Measurements from ENCODE around the gene ZC3H18.

DNA sequence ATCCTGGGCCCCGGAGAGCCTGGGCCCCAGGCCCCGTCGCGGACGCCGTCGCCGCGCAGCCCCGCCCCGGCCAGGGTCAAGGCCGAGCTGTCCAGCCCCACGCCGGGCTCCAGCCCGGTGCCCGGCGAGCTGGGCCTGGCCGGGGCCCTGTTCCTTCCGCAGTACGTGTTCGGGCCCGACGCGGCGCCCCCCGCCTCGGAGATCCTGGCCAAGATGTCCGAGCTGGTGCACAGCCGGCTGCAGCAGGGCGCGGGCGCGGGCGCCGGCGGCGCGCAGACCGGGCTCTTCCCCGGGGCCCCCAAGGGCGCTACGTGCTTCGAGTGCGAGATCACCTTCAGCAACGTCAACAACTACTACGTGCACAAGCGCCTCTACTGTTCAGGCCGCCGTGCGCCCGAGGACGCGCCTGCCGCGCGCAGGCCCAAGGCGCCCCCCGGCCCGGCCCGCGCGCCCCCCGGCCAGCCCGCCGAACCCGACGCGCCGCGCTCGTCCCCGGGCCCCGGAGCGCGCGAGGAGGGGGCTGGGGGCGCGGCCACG lies 36.8 kb upstream of the ZC3H18 start:
- TF ChIP-seq EZH2 (IDR thresholded peaks at IDR 0.05; ENCODE audit: borderline replicate concordance), result no peak
- TF ChIP-seq, protein P1, sequence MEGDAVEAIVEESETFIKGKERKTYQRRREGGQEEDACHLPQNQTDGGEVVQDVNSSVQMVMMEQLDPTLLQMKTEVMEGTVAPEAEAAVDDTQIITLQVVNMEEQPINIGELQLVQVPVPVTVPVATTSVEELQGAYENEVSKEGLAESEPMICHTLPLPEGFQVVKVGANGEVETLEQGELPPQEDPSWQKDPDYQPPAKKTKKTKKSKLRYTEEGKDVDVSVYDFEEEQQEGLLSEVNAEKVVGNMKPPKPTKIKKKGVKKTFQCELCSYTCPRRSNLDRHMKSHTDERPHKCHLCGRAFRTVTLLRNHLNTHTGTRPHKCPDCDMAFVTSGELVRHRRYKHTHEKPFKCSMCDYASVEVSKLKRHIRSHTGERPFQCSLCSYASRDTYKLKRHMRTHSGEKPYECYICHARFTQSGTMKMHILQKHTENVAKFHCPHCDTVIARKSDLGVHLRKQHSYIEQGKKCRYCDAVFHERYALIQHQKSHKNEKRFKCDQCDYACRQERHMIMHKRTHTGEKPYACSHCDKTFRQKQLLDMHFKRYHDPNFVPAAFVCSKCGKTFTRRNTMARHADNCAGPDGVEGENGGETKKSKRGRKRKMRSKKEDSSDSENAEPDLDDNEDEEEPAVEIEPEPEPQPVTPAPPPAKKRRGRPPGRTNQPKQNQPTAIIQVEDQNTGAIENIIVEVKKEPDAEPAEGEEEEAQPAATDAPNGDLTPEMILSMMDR (IDR thresholded peaks at IDR 0.05; ENCODE audit: poor library complexity), result no peak
